ENCODE results near the gene CHRNB1. TPM values are rescaled to one million over a fixed set of nuclear protein-coding genes. Genes with fewer than 3 reads are reported as not detected.

CHRNB1 gene
- total and polyA plus RNA-seq, 2 of the 8 experiments (the other 6 are each of a cell fraction or from before 2014, with no cell fraction given) = 14.1 to 28.2 TPM

- H4K8ac ChIP-seq (ENCODE audit: extremely low read depth, insufficient read depth, low read length) = peak within 1 kb of the TSS; percentile 51; the same call in 1 of the 2 replicates
- FAIRE-seq = no peak
- H3K4me3 ChIP-seq (ENCODE audit: extremely low read depth in 1 of 4, insufficient read depth in 2 of 4, low read depth in 3 of 4, low read length in 4 of 4) = no peak within 1 kb of the TSS
- H2BK120ac ChIP-seq (replicated peaks; ENCODE audit: low read depth, low read length) = no peak within 1 kb of the TSS
- H3K79me2 ChIP-seq (ENCODE audit: control insufficient read depth in 1 of 2, insufficient read depth in 2 of 2, low read length in 2 of 2) = no peaks in the 10 kb centered on the region
- no peak within 1 kb of the TSS for H3K9ac ChIP-seq (replicated peaks in 1 of 4; ENCODE audit: extremely low read depth in 1 of 4, low read depth in 3 of 4, low read length in 3 of 4)
- whole genome bisulfite sequencing, 2 experiments (ENCODE audit: extremely low coverage in 1 of 2, insufficient coverage in 1 of 2, insufficient read length in 1 of 2, insufficient replicate concordance in 2 of 2, low coverage in 1 of 2, low lambda C conversion rate in 2 of 2, missing lambda C conversion rate in 1 of 2) = 88% methylated on average over 7 of the region's 7 CpGs; no CpG with 5 or more reads in 1 of the 2 experiments
- no peaks in the 10 kb centered on the region for H3K79me1 ChIP-seq (ENCODE audit: low read depth, low read length)
- H2AK5ac ChIP-seq (ENCODE audit: low read depth, low read length) = no peak within 1 kb of the TSS
- no peak within 1 kb of the TSS for H3K14ac ChIP-seq (ENCODE audit: insufficient read length)
- no peaks in the 10 kb centered on the region for H3K23me2 ChIP-seq (ENCODE audit: low read depth, low read length)
- no peak for TF ChIP-seq NRF1 (IDR thresholded peaks at IDR 0.05; ENCODE audit: low read depth, low read length)
- no peak for TF ChIP-seq ZNF274 (IDR thresholded peaks at IDR 0.05; ENCODE audit: borderline replicate concordance, extremely low read depth, low read length)
- no peak for TF ChIP-seq SAP30 (IDR thresholded peaks at IDR 0.05; ENCODE audit: insufficient read depth, insufficient replicate concordance, low read length)
- no peak for TF ChIP-seq ASH2L (IDR thresholded peaks at IDR 0.05; ENCODE audit: low read length)
- TF ChIP-seq KDM1A (IDR thresholded peaks at IDR 0.05; ENCODE audit: borderline replicate concordance, low read length) = no peak
- TF ChIP-seq TCF12 (IDR thresholded peaks at IDR 0.05; ENCODE audit: low read depth, low read length) = no peak
- no peak for TF ChIP-seq GTF2F1 (IDR thresholded peaks at IDR 0.05; ENCODE audit: borderline replicate concordance, low read depth, low read length)
- no peak for TF ChIP-seq SP2 (IDR thresholded peaks at IDR 0.05; ENCODE audit: low read length)
- TF ChIP-seq RBBP5 (IDR thresholded peaks at IDR 0.05; ENCODE audit: borderline replicate concordance, low read depth, low read length) = no peak
- H3K4me1 ChIP-seq (replicated peaks in 1 of 4; ENCODE audit: control insufficient read depth in 3 of 4, insufficient read depth in 4 of 4, low read length in 3 of 4) = peaks cover 0 to 3% (median 0%) of the 10 kb centered on the region in 4 experiments; a peak in 1 of 7 replicates
- peaks cover 0 to 4% of the 10 kb centered on the region in 2 experiments for H4K20me1 ChIP-seq (replicated peaks in 1 of 2; ENCODE audit: control insufficient read depth in 1 of 2, insufficient read depth in 2 of 2, low read length in 2 of 2)
- ChIA-PET POLR2A (ENCODE audit: partially characterized antibody) (interaction anchor here (0.8 to 2.6 kb wide), 3 partner anchors 8 to 58 kb away, joined by 3 to 13 read pairs (median 3); partner anchors contain the start of genes POLR2A and TMEM102), CTCF (ENCODE audit: partially characterized antibody) (interaction anchor here (0.6 to 3.3 kb wide), 3 partner anchors 11 to 51 kb away, joined by 3 to 17 read pairs (median 3); partner anchors contain the start of gene TMEM102)
- no peak within 1 kb of the TSS for H2BK15ac ChIP-seq (ENCODE audit: low read length)
- no peak within 1 kb of the TSS for H2AFZ ChIP-seq (ENCODE audit: low read length)
- no peaks in the 10 kb centered on the region; a peak in 1 of 7 replicates for H3K27me3 ChIP-seq (replicated peaks in 1 of 4; ENCODE audit: control insufficient read depth in 3 of 4, extremely low read depth in 1 of 4, insufficient read depth in 3 of 4, low read length in 3 of 4)
- H3K27ac ChIP-seq (ENCODE audit: low read depth, low read length) = no peak within 1 kb of the TSS
- no peak within 1 kb of the TSS for H3K23ac ChIP-seq (ENCODE audit: insufficient read length)
- no peak within 1 kb of the TSS for H2BK5ac ChIP-seq (ENCODE audit: low read depth, low read length)
- H3K9me3 ChIP-seq (ENCODE audit: insufficient read depth in 2 of 2, low read depth in 1 of 2, low read length in 1 of 2) = no peaks in the 10 kb centered on the region
- H2BK12ac ChIP-seq (ENCODE audit: low read depth, low read length) = no peak within 1 kb of the TSS
- no peak within 1 kb of the TSS for H3K56ac ChIP-seq (replicated peaks; ENCODE audit: insufficient read length, low read depth, low read length)
- no peak within 1 kb of the TSS for H3K4ac ChIP-seq (replicated peaks; ENCODE audit: insufficient read length, low read depth, low read length)
- no peak for DNase-seq (ENCODE audit: low read depth in 1 of 2, low spot score in 2 of 2)
- H2BK20ac ChIP-seq (ENCODE audit: low read length) = no peak within 1 kb of the TSS
- H3K4me2 ChIP-seq (ENCODE audit: insufficient read depth in 1 of 2, low read depth in 2 of 2, low read length in 2 of 2) = no peak within 1 kb of the TSS
- no peak within 1 kb of the TSS for H3K18ac ChIP-seq (ENCODE audit: extremely low read depth, low read length)
- H4K91ac ChIP-seq (replicated peaks; ENCODE audit: insufficient read length, low read length) = no peak within 1 kb of the TSS
- H4K5ac ChIP-seq (ENCODE audit: insufficient read length, low read depth, low read length) = no peak within 1 kb of the TSS
- H3K36me3 ChIP-seq (ENCODE audit: control insufficient read depth in 2 of 4, insufficient read depth in 4 of 4, low read length in 3 of 4) = no peaks in the 10 kb centered on the region
These were observed 19.5 kb upstream of the CHRNB1 start, which contains the start of gene SPEM2 for GRCh38 chr17:7425316-7425715. Gene SPEM2 (plus strand): TSS chr17:7425616. CDS start chr17:7425689, 73 bp downstream.
